Peyer's patch (tissue), 4 donors: ENCODE measurements around the gene CCDC85C. TPM values are rescaled to one million over a fixed set of nuclear protein-coding genes. Genes with fewer than 3 reads are reported as not detected.
"Not testable (repeated sequence)": the region's sequence is repeated elsewhere in the genome, so short reads cannot be mapped to it uniquely, and the experiment has no call there.

Experiments
- DNase-seq, 3 donors: peaks; one replicate each; pipeline ENCODE4 v3.0.0-alpha.2; 2017 to 2019
- H3K27ac ChIP-seq, 4 donors: fragments of 200-600 bp; sonication (generic); one replicate each; pipeline ENCODE4 v1.5.1; 2016 to 2019
- H3K27me3 ChIP-seq, 2 donors: fragments of 200-600 bp; sonication (generic); one replicate each; pipeline ENCODE4 v1.5.1; 2019
- H3K36me3 ChIP-seq, 3 donors: fragments of 200-600 bp; sonication (generic); one replicate each; pipeline ENCODE4 v1.5.1; 2016 to 2019
- H3K4me1 ChIP-seq, 4 donors: fragments of 200-600 bp; sonication (generic); one replicate each; pipeline ENCODE4 v1.5.1; 2016 to 2019
- H3K4me3 ChIP-seq, 4 donors: fragments of 200-600 bp; sonication (generic); 1 replicate in 3 of 4; 2 replicates in 1 of 4; pipeline ENCODE4 v1.5.1; 2016 to 2019; ENCODE audit warnings: mild to moderate bottlenecking in 1 of 4
- H3K9me3 ChIP-seq, 4 donors: fragments of 200-600 bp; sonication (generic); one replicate each; pipeline ENCODE4 v1.5.1; 2016 to 2019; ENCODE audit warnings: mild to moderate bottlenecking in 1 of 4
- CTCF ChIP-seq, 6 experiments: fragments of 450-650 bp in 4 of 6; fragments of 200-600 bp in 2 of 6; sonication (generic) in 1 of 6; IDR thresholded peaks; one replicate each; pipeline ENCODE4 v1.5.1; 2017 to 2019; ENCODE audit warnings: antibody characterized with exemption in 6 of 6, mild to moderate bottlenecking in 3 of 6, moderate library complexity in 1 of 6
- POLR2A ChIP-seq, 2 donors: fragments of 450-650 bp; IDR thresholded peaks; one replicate each; pipeline ENCODE4 v1.5.1; 2017; ENCODE audit warnings: antibody characterized with exemption in 2 of 2, mild to moderate bottlenecking in 2 of 2, moderate library complexity in 2 of 2
- total RNA-seq, 4 donors: library from RNA; depleted of rRNA; stranded (reverse); fragments of >200 nt; gene quantifications; one replicate each; pipeline ENCODE4 v1.1.0, GENCODE V29; 2016

The CCDC85C gene
- total RNA-seq, 4 donors from 2014 or later, result 19.8 to 98.1 (median 78.8) TPM

- Histone ChIP-seq H3K27ac (no peak overlapping the region), H3K4me3 (no peak overlapping the region), H3K36me3 (no peaks in the 10 kb centered on the region), H3K4me1 (peaks cover 0 to 14% (median 4%) of the 10 kb centered on the region in 4 donors), H3K27me3 (no peaks in the 10 kb centered on the region), H3K9me3 (no peaks in the 10 kb centered on the region)
- TF ChIP-seq POLR2A (IDR thresholded peaks at IDR 0.05) (no peak), CTCF (IDR thresholded peaks at IDR 0.05) (no peak)
- no peak for DNase-seq
Measured at GRCh38 chr14:99644035-99644587, 40.1 kb upstream of the CCDC85C start.

- Histone ChIP-seq H3K36me3 (no peaks in the 10 kb centered on the region), H3K4me3 (no peak overlapping the region), H3K9me3 (no peaks in the 10 kb centered on the region), H3K27me3 (no peaks in the 10 kb centered on the region), H3K27ac (no peak overlapping the region), H3K4me1 (peaks cover 0 to 14% (median 4%) of the 10 kb centered on the region in 4 donors)
- DNase-seq, result no peak
- TF ChIP-seq POLR2A (IDR thresholded peaks at IDR 0.05), result no peak
- TF ChIP-seq CTCF (IDR thresholded peaks at IDR 0.05), result no peak
Measured at GRCh38 chr14:99643343-99643742, 39.3 kb upstream of the CCDC85C start.

GRCh38 chr14:99642771-99643170 lies 38.8 kb upstream of the CCDC85C start:
- not testable (repeated sequence) for H3K4me3 ChIP-seq, DNase-seq, H3K9me3 ChIP-seq, H3K27me3 ChIP-seq, H3K27ac ChIP-seq, H3K36me3 ChIP-seq
- peaks cover 0 to 14% (median 4%) of the 10 kb centered on the region in 4 donors for H3K4me1 ChIP-seq

- H3K27ac ChIP-seq, result no peak overlapping the region
- no peak overlapping the region for H3K4me3 ChIP-seq
- no peak for TF ChIP-seq POLR2A (IDR thresholded peaks at IDR 0.05)
- no peak for TF ChIP-seq CTCF (IDR thresholded peaks at IDR 0.05)
- no peak for DNase-seq
- no peaks in the 10 kb centered on the region for H3K4me1 ChIP-seq
- no peaks in the 10 kb centered on the region for H3K36me3 ChIP-seq
- H3K9me3 ChIP-seq, result no peaks in the 10 kb centered on the region
- H3K27me3 ChIP-seq, result no peaks in the 10 kb centered on the region
Measured at GRCh38 chr14:99637624-99638023, 33.6 kb upstream of the CCDC85C start.

GRCh38 chr14:99636487-99636886 lies 32.5 kb upstream of the CCDC85C start:
- no peak for DNase-seq
- no peaks in the 10 kb centered on the region for H3K27me3 ChIP-seq
- H3K4me3 ChIP-seq, result no peak overlapping the region
- TF ChIP-seq POLR2A (IDR thresholded peaks at IDR 0.05) (no peak), CTCF (IDR thresholded peaks at IDR 0.05) (no peak)
- H3K36me3 ChIP-seq, result no peaks in the 10 kb centered on the region
- no peaks in the 10 kb centered on the region for H3K9me3 ChIP-seq
- H3K4me1 ChIP-seq, result no peaks in the 10 kb centered on the region
- no peak overlapping the region for H3K27ac ChIP-seq

- Histone ChIP-seq H3K4me1 (no peaks in the 10 kb centered on the region), H3K4me3 (no peak overlapping the region), H3K36me3 (no peaks in the 10 kb centered on the region), H3K27ac (no peak overlapping the region), H3K9me3 (no peaks in the 10 kb centered on the region), H3K27me3 (no peaks in the 10 kb centered on the region)
- TF ChIP-seq POLR2A (IDR thresholded peaks at IDR 0.05), result no peak
- TF ChIP-seq CTCF (IDR thresholded peaks at IDR 0.05), result no peak
- no peak for DNase-seq
Measured at GRCh38 chr14:99635116-99635515, 31.1 kb upstream of the CCDC85C start.
